Left lung (tissue), 10 donors: ENCODE data around the gene GOLGA3. TPM values are rescaled to one million over a fixed set of nuclear protein-coding genes. Genes with fewer than 3 reads are reported as not detected.
A peak's percentile ranks its signal among the peaks of the same experiment; 100 is the strongest.
"Not testable (repeated sequence)": the region's sequence is repeated elsewhere in the genome, so short reads cannot be mapped to it uniquely, and the experiment has no call there.

Source experiments
- ATAC-seq: fragments of 200-7000 bp; cut with Tn5 transposase; one replicate; pipeline ENCODE4 v1.9.1; 2020; ENCODE audit warnings: moderate library complexity
- DNase-seq, 4 donors: peaks; one replicate each; pipeline ENCODE4 v3.0.0-alpha.2; 2013 to 2020
- H3K27ac ChIP-seq, 2 donors: fragments of 200-600 bp; sonication (generic) in 1 of 2; one replicate each; pipeline versions ENCODE4 v1.5.0 to v1.8.0; 2020 to 2021
- H3K27me3 ChIP-seq, 2 donors: fragments of 200-600 bp; sonication (generic) in 1 of 2; one replicate each; pipeline versions ENCODE4 v1.5.0 to v1.8.0; 2020 to 2021
- H3K36me3 ChIP-seq, 2 donors: fragments of 200-600 bp; sonication (generic) in 1 of 2; one replicate each; pipeline versions ENCODE4 v1.5.0 to v1.8.0; 2020 to 2021
- H3K4me1 ChIP-seq, 2 donors: fragments of 200-600 bp; one replicate each; pipeline ENCODE4 v1.8.0; 2021
- H3K4me3 ChIP-seq, 2 donors: fragments of 200-600 bp; sonication (generic) in 1 of 2; one replicate each; pipeline versions ENCODE4 v1.5.0 to v1.8.0; 2020 to 2021; ENCODE audit warnings: mild to moderate bottlenecking in 1 of 2
- H3K9me3 ChIP-seq, 2 donors: fragments of 200-600 bp; sonication (generic) in 1 of 2; one replicate each; pipeline versions ENCODE4 v1.5.0 to v1.8.0; 2020 to 2021
- CTCF ChIP-seq, 2 donors: fragments of 200-600 bp; sonication (generic) in 1 of 2; IDR thresholded peaks; one replicate each; pipeline versions ENCODE4 v1.5.0 to v1.8.0; 2021; ENCODE audit warnings: antibody characterized with exemption in 2 of 2
- intact Hi-C, 2 donors: fragments of 100-400 bp; cut with DNase I; formaldehyde crosslinking; loops; one replicate each; pipeline versions ENCODE4 v1.11.2 to v1.14.2; 2022
- polyA plus RNA-seq, 6 donors: library from polyadenylated mRNA; unstranded; fragments of 120-200 nt; gene quantifications; one replicate each; pipeline ENCODE4 v1.2.1, GENCODE V29; 2013; ENCODE audit not compliant: insufficient read length in 6 of 6
- total RNA-seq, 2 donors: library from RNA; stranded (reverse); fragmentation: NEBNext Ultra II Directional; extraction: Animal tissue kit (Norgen Biotek cat#: 25700); gene quantifications; one replicate each; pipeline ENCODE4 v1.2.1, GENCODE V29; 2021
- donor health status: DM: no; HTN: yes; CAD: no.
- donor health status: DM: no; HTN: no; CAD: no.

The GOLGA3 gene
- total and polyA plus RNA-seq, 8 donors = 40.6 to 82.6 (median 45.0) TPM

- no peak for ATAC-seq
- intact Hi-C loops = no loop called here
- no peak overlapping the region for H3K27ac ChIP-seq
Observed at GRCh38 chr12:132851465-132851864, 22.8 kb upstream of the GOLGA3 start.

GRCh38 chr12:132850291-132850690 is 21.6 kb upstream of the GOLGA3 start:
- intact Hi-C loops = no loop called here
- TF ChIP-seq CTCF (IDR thresholded peaks at IDR 0.05) = no peak
- H3K4me3 ChIP-seq = no peak overlapping the region
- DNase-seq (peak in 1 of 4 donors; percentile 55), ATAC-seq (no peak)
- no peaks in the 10 kb centered on the region for H3K27me3 ChIP-seq
- peaks cover 10 to 100% of the 10 kb centered on the region in 2 donors for H3K36me3 ChIP-seq
- no peaks in the 10 kb centered on the region for H3K9me3 ChIP-seq
- H3K4me1 ChIP-seq = no peaks in the 10 kb centered on the region
- no peak overlapping the region for H3K27ac ChIP-seq

More at GRCh38 chr12:132851465-132851864, 22.8 kb upstream of the GOLGA3 start:
- Histone ChIP-seq H3K4me1 (no peaks in the 10 kb centered on the region), H3K4me3 (no peak overlapping the region), H3K9me3 (no peaks in the 10 kb centered on the region), H3K27me3 (no peaks in the 10 kb centered on the region), H3K36me3 (peaks cover 10 to 100% of the 10 kb centered on the region in 2 donors)
- no peak for TF ChIP-seq CTCF (IDR thresholded peaks at IDR 0.05)
- DNase-seq = peak in 1 of 4 donors; percentile 64

- Histone ChIP-seq H3K4me3 (no peak overlapping the region), H3K9me3 (no peaks in the 10 kb centered on the region), H3K27me3 (no peaks in the 10 kb centered on the region), H3K27ac (no peak overlapping the region), H3K36me3 (peaks cover 4 to 100% of the 10 kb centered on the region in 2 donors), H3K4me1 (no peaks in the 10 kb centered on the region)
- ATAC-seq (no peak), DNase-seq (peak in 1 of 4 donors; percentile 55)
- TF ChIP-seq CTCF (IDR thresholded peaks at IDR 0.05) = no peak
- intact Hi-C loops = no loop called here
Observed at GRCh38 chr12:132848521-132848920, 19.9 kb upstream of the GOLGA3 start.

GRCh38 chr12:132847363-132848356 is 19.0 kb upstream of the GOLGA3 start:
- peak in 1 of 4 donors; percentile 58 for DNase-seq
- Histone ChIP-seq H3K27me3 (no peaks in the 10 kb centered on the region), H3K27ac (no peak overlapping the region), H3K36me3 (peaks cover 4 to 100% of the 10 kb centered on the region in 2 donors), H3K4me1 (no peaks in the 10 kb centered on the region), H3K4me3 (no peak overlapping the region), H3K9me3 (no peaks in the 10 kb centered on the region)
- intact Hi-C loops = no loop called here
- ATAC-seq = no peak
- TF ChIP-seq CTCF (IDR thresholded peaks at IDR 0.05) = no peak

GRCh38 chr12:132844681-132845080 is 16.0 kb upstream of the GOLGA3 start:
- H3K27ac ChIP-seq, intact Hi-C loops, H3K9me3 ChIP-seq, H3K4me1 ChIP-seq, H3K27me3 ChIP-seq, H3K4me3 ChIP-seq, ATAC-seq: not testable (repeated sequence)
- peak in 1 of 4 donors; percentile 68 for DNase-seq
- H3K36me3 ChIP-seq = peaks cover 0 to 100% of the 10 kb centered on the region in 2 donors
